Upper lobe of left lung (tissue), 6 donors: ENCODE measurements around the gene F11. TPM values are rescaled to one million over a fixed set of nuclear protein-coding genes. Genes with fewer than 3 reads are reported as not detected.

ENCODE experiments used
- ATAC-seq, 2 donors: fragments of 200-7000 bp; cut with Tn5 transposase; one replicate each; pipeline ENCODE4 v1.9.1; 2022; ENCODE audit warnings: mild to moderate bottlenecking in 2 of 2, moderate library complexity in 2 of 2; ENCODE audit not compliant: low FRiP score in 2 of 2
- DNase-seq, 2 donors: peaks; one replicate each; pipeline ENCODE4 v3.0.0-alpha.2; 2019 to 2020
- H3K27ac ChIP-seq, 4 donors: fragments of 200-600 bp; sonication (generic); one replicate each; pipeline ENCODE4 v1.5.1; 2016 to 2019
- H3K27me3 ChIP-seq, 4 donors: fragments of 200-600 bp; sonication (generic); one replicate each; pipeline ENCODE4 v1.5.1; 2017 to 2019
- H3K36me3 ChIP-seq, 4 donors: fragments of 200-600 bp; sonication (generic); one replicate each; pipeline ENCODE4 v1.5.1; 2016 to 2019
- H3K4me1 ChIP-seq, 4 donors: fragments of 200-600 bp; sonication (generic); one replicate each; pipeline ENCODE4 v1.5.1; 2018 to 2019
- H3K4me3 ChIP-seq, 4 donors: fragments of 200-600 bp; sonication (generic); one replicate each; pipeline ENCODE4 v1.5.1; 2017 to 2019; ENCODE audit warnings: mild to moderate bottlenecking in 2 of 4, moderate library complexity in 1 of 4
- H3K9me3 ChIP-seq, 4 donors: fragments of 200-600 bp; sonication (generic); one replicate each; pipeline ENCODE4 v1.5.1; 2018 to 2019
- EP300 ChIP-seq, 4 donors: sonication (generic); formaldehyde crosslinking; IDR thresholded peaks; one replicate each; pipeline ENCODE4 v1.5.1; 2017; ENCODE audit warnings: antibody characterized with exemption in 4 of 4, control low read depth in 2 of 4
- POLR2A ChIP-seq, 4 donors: fragments of 450-650 bp; IDR thresholded peaks; one replicate each; pipeline ENCODE4 v1.5.1; 2016 to 2017; ENCODE audit warnings: antibody characterized with exemption in 4 of 4, mild to moderate bottlenecking in 2 of 4
- POLR2AphosphoS5 ChIP-seq, 2 donors: sonication (generic); formaldehyde crosslinking; IDR thresholded peaks; one replicate each; pipeline ENCODE4 v1.5.1; 2017; ENCODE audit warnings: antibody characterized with exemption in 2 of 2
- WGBS, 2 donors: methylation state at CpG; one replicate each; pipeline ENCODE4 v1.1.5; 2017 to 2018; 5-methylcytosine and 5-hydroxymethylcytosine counted together
- total RNA-seq, 6 donors: library from RNA; depleted of rRNA in 4 of 6; stranded (reverse); fragments of >200 nt in 4 of 6; gene quantifications; one replicate each; pipeline versions ENCODE4 v1.1.0 to v1.2.1, GENCODE V29; 2016 to 2021
- TF ChIP-seq, protein P1 (sequence below), 6 experiments: fragments of 450-650 bp in 4 of 6; fragments of 200-600 bp in 2 of 6; sonication (generic) in 2 of 6; IDR thresholded peaks; one replicate each; pipeline ENCODE4 v1.5.1; 2016 to 2019; ENCODE audit warnings: antibody characterized with exemption in 6 of 6
- donor health status: DM: no; HTN: no; CAD: no; lungs with moderate emphysema.
- donor health status: DM: no; HTN: yes; CAD: no; lungs with severe emphysema.

Gene F11
- total RNA-seq, result 10 to 100 TPM in 1 of 6 donors, 1 to 10 TPM in 5; 5.6 to 39.8 (median 7.3) TPM

- no peak for ATAC-seq
- DNase-seq, result no peak
- Histone ChIP-seq H3K9me3 (no peaks in the 10 kb centered on the region), H3K27ac (peak within 1 kb of the TSS; percentile 17 to 40 (median 32)), H3K36me3 (no peaks in the 10 kb centered on the region), H3K27me3 (no peaks in the 10 kb centered on the region), H3K4me3 (peak within 1 kb of the TSS in 3 of 4 donors; percentile 21 to 42 (median 34)), H3K4me1 (peaks cover 0 to 5% (median 0%) of the 10 kb centered on the region in 4 donors)
- 61 to 65% methylated on average over 10 of the region's 10 CpGs for WGBS, 2 donors
- TF ChIP-seq, protein P1, sequence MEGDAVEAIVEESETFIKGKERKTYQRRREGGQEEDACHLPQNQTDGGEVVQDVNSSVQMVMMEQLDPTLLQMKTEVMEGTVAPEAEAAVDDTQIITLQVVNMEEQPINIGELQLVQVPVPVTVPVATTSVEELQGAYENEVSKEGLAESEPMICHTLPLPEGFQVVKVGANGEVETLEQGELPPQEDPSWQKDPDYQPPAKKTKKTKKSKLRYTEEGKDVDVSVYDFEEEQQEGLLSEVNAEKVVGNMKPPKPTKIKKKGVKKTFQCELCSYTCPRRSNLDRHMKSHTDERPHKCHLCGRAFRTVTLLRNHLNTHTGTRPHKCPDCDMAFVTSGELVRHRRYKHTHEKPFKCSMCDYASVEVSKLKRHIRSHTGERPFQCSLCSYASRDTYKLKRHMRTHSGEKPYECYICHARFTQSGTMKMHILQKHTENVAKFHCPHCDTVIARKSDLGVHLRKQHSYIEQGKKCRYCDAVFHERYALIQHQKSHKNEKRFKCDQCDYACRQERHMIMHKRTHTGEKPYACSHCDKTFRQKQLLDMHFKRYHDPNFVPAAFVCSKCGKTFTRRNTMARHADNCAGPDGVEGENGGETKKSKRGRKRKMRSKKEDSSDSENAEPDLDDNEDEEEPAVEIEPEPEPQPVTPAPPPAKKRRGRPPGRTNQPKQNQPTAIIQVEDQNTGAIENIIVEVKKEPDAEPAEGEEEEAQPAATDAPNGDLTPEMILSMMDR (IDR thresholded peaks at IDR 0.05), result no peak
- TF ChIP-seq POLR2AphosphoS5 (IDR thresholded peaks at IDR 0.05) (no peak), POLR2A (IDR thresholded peaks at IDR 0.05) (no peak), EP300 (IDR thresholded peaks at IDR 0.05) (no peak)
Measured at GRCh38 chr4:186265683-186266652, at the start of gene F11. TSS of gene F11 (plus strand) at chr4:186266189. CDS start at chr4:186267137, 948 bp downstream.

GRCh38 chr4:186216465-186217024, 49.4 kb upstream of the F11 start:
- Histone ChIP-seq H3K27ac (no peak overlapping the region), H3K4me3 (no peak overlapping the region), H3K27me3 (no peaks in the 10 kb centered on the region), H3K4me1 (no peaks in the 10 kb centered on the region), H3K36me3 (no peaks in the 10 kb centered on the region), H3K9me3 (no peaks in the 10 kb centered on the region)
- no peak for ATAC-seq
- DNase-seq, result no peak
- 69 to 78% methylated on average over 8 of the region's 8 CpGs for WGBS, 2 donors
- TF ChIP-seq POLR2AphosphoS5 (IDR thresholded peaks at IDR 0.05), result no peak
- TF ChIP-seq, protein P1 (IDR thresholded peaks at IDR 0.05), result no peak
- no peak for TF ChIP-seq POLR2A (IDR thresholded peaks at IDR 0.05)
- TF ChIP-seq EP300 (IDR thresholded peaks at IDR 0.05), result no peak

GRCh38 chr4:186217733-186218293, 48.2 kb upstream of the F11 start:
- Histone ChIP-seq H3K36me3 (no peaks in the 10 kb centered on the region), H3K4me3 (no peak overlapping the region), H3K4me1 (no peaks in the 10 kb centered on the region), H3K27ac (no peak overlapping the region), H3K27me3 (no peaks in the 10 kb centered on the region), H3K9me3 (no peaks in the 10 kb centered on the region)
- TF ChIP-seq POLR2A (IDR thresholded peaks at IDR 0.05) (no peak), POLR2AphosphoS5 (IDR thresholded peaks at IDR 0.05) (no peak), EP300 (IDR thresholded peaks at IDR 0.05) (no peak)
- TF ChIP-seq, protein P1 (IDR thresholded peaks at IDR 0.05), result no peak
- WGBS, 2 donors, result 45 to 62% methylated on average over 1 of the region's 1 CpG
- no peak for DNase-seq
- ATAC-seq, result no peak

GRCh38 chr4:186221624-186222023, 44.4 kb upstream of the F11 start:
- no peak for DNase-seq
- Histone ChIP-seq H3K27me3 (no peaks in the 10 kb centered on the region), H3K4me3 (no peak overlapping the region), H3K4me1 (no peaks in the 10 kb centered on the region), H3K9me3 (peaks cover 0 to 9% (median 0%) of the 10 kb centered on the region in 4 donors), H3K36me3 (no peaks in the 10 kb centered on the region), H3K27ac (no peak overlapping the region)
- 90 to 91% methylated on average over 1 of the region's 1 CpG for WGBS, 2 donors
- ATAC-seq, result no peak
- TF ChIP-seq, protein P1 (IDR thresholded peaks at IDR 0.05), result no peak
